ENCODE results near the gene DUSP3. TPM values are rescaled to one million over a fixed set of nuclear protein-coding genes. Genes with fewer than 3 reads are reported as not detected.

The DUSP3 gene
- polyA plus RNA-seq, 3 donors = 25.2 to 52.0 (median 36.2) TPM

DNA sequence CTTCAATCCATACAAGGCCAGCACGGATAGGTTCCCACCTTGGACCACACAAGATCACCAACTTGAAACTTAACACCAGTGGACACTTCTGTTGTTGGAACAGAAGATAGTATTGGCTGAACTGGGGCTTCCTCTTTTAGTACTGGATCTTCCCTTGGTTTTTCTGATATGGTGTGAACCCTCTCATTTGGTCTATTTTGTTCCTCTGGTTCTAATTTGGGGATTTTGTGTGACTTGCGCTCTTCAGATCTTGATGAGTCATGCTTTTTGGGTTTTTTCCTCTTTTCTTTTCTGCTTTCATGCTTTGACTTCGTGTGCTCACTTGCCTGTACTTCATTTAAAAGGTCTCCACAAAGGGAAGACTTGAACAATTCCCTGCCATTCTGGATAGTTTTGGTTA, 59.2 kb downstream of the DUSP3 start:
- WGBS, 3 donors = 70 to 92% (median 76%) methylated on average over 3 of the region's 3 CpGs
- H3K27ac ChIP-seq (ENCODE audit: low read depth, low read length) = no peak overlapping the region

- no peak overlapping the region for H3K27ac ChIP-seq (ENCODE audit: low read depth, low read length)
Measured at GRCh38 chr17:43718544-43718943, 60.2 kb downstream of the DUSP3 start.

GRCh38 chr17:43717913-43718312, 60.9 kb downstream of the DUSP3 start:
- no peak overlapping the region for H3K27ac ChIP-seq (ENCODE audit: low read depth, low read length)
- WGBS, 3 donors = 53 to 78% (median 76%) methylated on average over 6 of the region's 6 CpGs

More at GRCh38 chr17:43718544-43718943, 60.2 kb downstream of the DUSP3 start:
- WGBS, 3 donors = 59 to 80% (median 76%) methylated on average over 5 of the region's 5 CpGs

Other genes with a start within 250 kb of the DUSP3 start
- 1 to 10 TPM in 1 of 3 donors, under 1 TPM in 2; 0.16 to 2.2 (median 0.91) TPM for gene ETV4, start 232.6 kb downstream of the DUSP3 start, polyA plus RNA-seq
- gene MEOX1, start 117.1 kb downstream of the DUSP3 start, polyA plus RNA-seq = 10 to 100 TPM in 2 of 3 donors, 1 to 10 TPM in 1; 1.7 to 30.4 (median 27.6) TPM
- gene SOST, start 20.2 kb downstream of the DUSP3 start, polyA plus RNA-seq = not detected
- gene CFAP97D1, start 1.5 kb upstream of the DUSP3 start, polyA plus RNA-seq = not detected
- gene MPP3, start 54.2 kb upstream of the DUSP3 start, polyA plus RNA-seq = 1 to 10 TPM; 4.9 to 7.0 (median 5.6) TPM
- gene CD300LG, start 68.2 kb upstream of the DUSP3 start, polyA plus RNA-seq = 100 to 1,000 TPM in 1 of 3 donors, 10 to 100 TPM in 1, 1 to 10 TPM in 1; 7.2 to 117 (median 44.2) TPM
- 1 to 10 TPM in 1 of 3 donors, under 1 TPM in 2; 0.61 to 3.3 (median 0.71) TPM for gene MPP2, start 128.6 kb upstream of the DUSP3 start, polyA plus RNA-seq
- gene PPY, start 163.5 kb upstream of the DUSP3 start, polyA plus RNA-seq = 10 to 100 TPM in 1 of 3 donors, not detected in 2; 89.3 TPM
- not detected for gene PYY, start 175.0 kb upstream of the DUSP3 start, polyA plus RNA-seq
- 1 to 10 TPM in 1 of 3 donors, under 1 TPM in 2; 0.34 to 1.0 (median 0.45) TPM for gene NAGS, start 225.6 kb upstream of the DUSP3 start, polyA plus RNA-seq
- 10 to 100 TPM; 18.7 to 35.4 (median 22.9) TPM for gene TMEM101, start 236.0 kb upstream of the DUSP3 start, polyA plus RNA-seq

All from adipose tissue (tissue), 3 donors.